ENCODE results near the gene STXBP6.

DNA sequence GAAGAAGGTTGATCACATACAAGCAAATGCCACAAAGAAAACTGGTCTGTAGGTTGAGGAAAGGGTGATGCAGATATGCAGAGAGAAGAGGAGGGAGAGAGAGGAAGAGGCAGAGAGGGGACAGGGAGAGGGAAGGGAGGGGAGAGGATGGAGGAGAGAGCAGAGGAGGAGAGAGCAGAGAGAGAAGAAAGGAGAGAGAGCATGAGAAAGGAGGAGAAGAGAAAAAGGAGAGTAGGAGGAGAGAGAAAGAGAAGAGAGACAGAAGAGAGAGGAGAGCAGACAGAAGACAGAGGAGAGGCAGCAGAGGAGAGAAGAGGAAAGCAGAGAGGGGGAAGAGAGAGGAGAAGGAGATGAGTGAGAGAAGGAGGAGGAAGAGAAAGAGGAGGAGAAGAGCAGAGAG lies 59.2 kb downstream of the STXBP6 start:
- TF ChIP-seq, protein P1, sequence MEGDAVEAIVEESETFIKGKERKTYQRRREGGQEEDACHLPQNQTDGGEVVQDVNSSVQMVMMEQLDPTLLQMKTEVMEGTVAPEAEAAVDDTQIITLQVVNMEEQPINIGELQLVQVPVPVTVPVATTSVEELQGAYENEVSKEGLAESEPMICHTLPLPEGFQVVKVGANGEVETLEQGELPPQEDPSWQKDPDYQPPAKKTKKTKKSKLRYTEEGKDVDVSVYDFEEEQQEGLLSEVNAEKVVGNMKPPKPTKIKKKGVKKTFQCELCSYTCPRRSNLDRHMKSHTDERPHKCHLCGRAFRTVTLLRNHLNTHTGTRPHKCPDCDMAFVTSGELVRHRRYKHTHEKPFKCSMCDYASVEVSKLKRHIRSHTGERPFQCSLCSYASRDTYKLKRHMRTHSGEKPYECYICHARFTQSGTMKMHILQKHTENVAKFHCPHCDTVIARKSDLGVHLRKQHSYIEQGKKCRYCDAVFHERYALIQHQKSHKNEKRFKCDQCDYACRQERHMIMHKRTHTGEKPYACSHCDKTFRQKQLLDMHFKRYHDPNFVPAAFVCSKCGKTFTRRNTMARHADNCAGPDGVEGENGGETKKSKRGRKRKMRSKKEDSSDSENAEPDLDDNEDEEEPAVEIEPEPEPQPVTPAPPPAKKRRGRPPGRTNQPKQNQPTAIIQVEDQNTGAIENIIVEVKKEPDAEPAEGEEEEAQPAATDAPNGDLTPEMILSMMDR (conservative IDR thresholded peaks at IDR 0.05), result no peak
- no peak for TF ChIP-seq ZFX (IDR thresholded peaks at IDR 0.05)

Data from C4-2B (cell line).